GM18858 (cell line): Measurements from ENCODE around the gene RECQL5.

ENCODE experiments used
- ATAC-seq: cut with Tn5 transposase; IDR thresholded peaks from one replicate; pipeline ENCODE4 v1.9.1; 2021; ENCODE audit not compliant: unreplicated experiment

Gene RECQL5

DNA sequence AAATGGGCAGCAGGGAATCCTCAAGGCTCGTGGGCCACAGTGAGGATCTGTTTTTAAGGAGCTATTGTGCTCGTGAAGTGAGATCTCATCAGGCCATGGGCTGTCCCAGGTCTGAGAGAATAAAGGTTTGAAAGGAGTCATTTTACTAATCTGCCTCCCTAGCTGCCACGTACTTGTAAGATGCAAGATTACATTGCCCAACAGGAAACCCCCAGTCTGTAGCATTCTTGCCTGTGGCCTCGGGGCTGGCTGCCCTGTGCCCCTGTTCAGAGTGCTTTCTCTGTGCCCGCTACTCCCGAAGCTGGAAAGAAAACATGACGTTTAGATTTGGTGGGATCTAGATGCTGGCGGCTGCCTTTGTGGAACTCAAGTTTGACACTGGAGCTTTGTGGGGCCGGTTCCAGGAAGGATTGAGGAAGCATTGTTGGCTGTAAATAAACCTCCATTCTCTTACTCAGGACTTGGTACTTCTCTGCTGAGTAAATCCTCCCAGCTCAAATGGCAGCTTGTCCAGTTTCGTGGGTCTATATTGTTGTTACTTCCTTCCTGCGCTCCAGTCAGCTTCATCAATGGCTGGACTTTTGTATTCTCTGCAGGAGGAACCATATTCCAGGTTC is 21.4 kb upstream of the RECQL5 start:
- no peak for ATAC-seq

DNA sequence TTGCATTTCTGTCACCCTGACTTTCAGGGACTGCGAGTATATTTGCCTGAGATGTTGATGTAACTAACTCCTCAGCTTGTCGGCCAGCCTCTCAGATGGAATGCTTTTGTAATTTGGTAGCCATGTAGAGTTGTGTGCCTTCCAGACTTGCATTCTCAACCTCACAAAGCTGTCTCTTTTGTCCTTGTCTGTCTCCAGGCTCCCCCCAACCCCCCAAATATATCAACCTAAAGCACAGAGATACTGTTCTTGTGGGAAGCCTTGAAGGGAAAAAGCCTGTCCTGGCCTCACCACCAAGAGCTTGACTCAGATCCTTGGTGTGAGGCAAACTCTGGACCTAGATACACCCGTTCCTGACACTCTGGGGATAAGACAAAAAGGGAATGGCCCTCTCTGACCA is 18.5 kb upstream of the RECQL5 start:
- ATAC-seq, result no peak

DNA sequence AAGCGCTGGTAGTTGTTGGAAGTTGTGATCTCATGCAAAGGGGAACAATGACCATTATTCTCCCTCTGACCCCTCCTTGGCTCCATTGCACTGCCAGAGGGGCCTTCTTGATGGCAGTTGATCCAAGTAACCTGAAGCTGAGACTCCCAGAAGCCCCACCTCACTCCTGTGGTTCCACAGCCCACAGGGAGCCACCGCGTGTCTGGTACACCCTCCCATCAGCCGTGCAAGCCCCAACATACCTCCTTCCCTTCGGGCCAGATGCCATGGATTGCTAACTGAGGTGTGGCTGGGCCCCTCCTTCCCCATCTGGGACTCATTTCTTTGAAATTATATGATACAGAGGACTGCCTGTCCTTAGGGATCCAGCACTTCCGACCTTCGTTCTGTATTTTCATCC is 18.0 kb upstream of the RECQL5 start:
- no peak for ATAC-seq

DNA sequence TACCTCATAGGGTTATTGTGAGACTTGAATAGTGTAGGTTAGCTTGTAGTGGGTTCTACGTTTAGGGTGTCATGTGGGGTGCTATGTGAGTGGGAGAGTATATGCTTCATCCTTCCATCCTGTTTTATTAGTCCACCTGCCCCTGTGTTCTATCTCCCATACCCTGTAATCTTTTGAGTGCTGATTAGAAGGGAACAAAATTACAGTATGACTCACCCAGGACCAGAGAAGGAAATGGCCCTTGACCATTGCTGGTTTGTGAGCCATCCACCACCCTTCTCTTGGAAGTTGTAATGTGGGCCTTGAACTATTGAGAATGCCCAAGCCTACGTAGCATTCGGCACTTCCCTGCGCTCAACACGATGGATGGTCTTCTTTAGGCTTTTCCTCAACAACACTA is 17.3 kb upstream of the RECQL5 start:
- no peak for ATAC-seq

DNA sequence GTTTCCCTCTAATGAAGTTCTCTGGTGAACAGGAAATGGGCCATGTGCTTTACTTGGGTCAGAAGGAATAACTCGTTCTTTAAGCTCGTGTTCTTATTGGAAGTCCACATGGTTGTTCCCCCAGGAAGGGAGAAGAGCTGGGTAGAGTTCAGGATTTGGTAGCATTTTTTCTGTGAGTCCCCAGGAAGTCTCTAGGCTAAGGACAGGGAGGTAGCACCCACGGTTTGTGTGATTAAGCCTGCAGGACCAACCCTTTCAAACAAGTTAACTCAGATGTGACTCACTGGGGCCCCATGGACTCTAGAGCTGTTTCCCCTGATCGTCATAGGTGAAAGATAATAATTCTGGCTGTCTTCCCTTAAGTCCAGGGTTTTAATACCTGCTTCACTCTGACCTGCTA is 16.6 kb upstream of the RECQL5 start:
- ATAC-seq, result no peak

DNA sequence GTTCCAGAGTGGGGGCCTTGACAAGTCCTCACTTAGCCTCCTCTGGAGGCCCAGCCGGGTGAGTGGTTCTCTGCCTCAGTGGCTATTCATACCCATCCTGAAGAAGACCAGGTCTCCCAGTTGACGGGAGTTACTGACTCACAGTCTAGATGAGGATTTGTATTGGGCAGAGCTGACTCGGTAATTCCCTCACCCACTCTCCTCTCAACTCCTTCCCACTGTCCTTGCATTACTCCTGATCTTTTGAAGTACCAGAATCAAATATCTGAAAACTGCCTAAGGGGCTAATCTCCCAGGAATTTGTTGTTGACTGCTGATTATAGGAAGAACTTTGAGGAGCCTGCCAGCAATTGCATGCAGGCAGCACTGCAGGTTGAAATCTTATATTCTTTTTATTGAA is 14.3 kb upstream of the RECQL5 start:
- ATAC-seq, result no peak

DNA sequence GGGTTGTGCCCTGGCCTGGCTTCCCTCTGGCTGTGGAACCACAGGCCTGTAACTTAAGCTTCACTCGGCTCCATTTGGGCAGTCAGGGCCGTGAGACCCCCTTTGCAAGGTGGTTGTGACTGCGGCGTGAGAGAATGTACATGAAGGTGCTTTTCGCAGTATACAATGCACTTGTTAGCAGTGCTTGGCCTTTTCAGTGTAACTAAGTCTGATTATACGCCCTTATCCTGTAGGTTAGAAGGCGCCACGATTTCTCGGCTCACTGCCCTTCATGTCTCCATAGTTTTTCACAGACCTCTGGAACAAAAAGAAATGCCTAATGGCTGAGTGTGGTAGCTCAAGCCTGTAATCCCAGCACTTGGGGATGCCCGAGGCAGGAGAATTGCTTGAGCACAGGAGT is 13.5 kb upstream of the RECQL5 start:
- no peak for ATAC-seq

DNA sequence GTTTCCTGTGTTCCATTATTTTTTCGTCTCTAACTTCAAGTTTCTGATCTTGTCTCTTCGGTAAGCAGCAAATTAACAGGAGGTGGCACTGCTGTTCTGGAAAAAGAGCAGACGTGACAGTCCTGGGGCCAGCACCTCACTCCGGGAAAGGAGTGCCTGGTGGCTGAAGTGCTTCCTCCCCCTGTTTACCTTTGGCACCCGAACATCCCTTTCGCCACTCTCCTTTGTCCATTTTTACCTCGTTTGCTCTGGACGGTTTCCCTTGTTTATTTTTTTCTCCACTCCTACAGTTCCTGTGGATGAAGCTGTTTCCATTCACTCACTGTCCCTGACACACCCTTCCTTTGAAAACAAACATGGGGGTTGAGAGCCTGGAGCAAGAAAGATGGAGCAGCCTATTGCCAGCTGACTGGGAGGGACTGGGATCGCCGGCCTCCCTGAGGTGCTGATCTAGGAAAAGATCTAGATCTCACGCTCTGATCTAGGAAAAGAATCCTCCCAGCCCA is 12.8 kb upstream of the RECQL5 start:
- ATAC-seq, result no peak

DNA sequence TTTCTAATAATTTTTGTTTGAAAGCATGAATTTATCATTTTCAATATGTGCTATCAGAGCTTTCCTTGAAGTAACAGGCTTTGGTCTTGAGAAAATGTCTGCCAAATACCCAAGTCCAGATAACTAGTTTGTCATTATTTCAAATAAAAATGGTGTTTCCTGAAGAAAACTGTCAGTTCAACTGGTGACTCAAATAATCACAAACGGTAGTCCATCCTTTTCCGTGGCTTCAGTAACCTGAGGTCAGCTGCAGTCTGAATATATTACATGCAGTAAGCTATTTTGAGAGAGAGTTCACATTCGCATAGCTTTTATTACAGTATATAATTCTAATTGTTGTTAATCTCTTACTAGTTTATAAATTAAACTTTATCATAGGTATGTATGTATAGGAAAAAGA is 9.5 kb upstream of the RECQL5 start:
- no peak for ATAC-seq

DNA sequence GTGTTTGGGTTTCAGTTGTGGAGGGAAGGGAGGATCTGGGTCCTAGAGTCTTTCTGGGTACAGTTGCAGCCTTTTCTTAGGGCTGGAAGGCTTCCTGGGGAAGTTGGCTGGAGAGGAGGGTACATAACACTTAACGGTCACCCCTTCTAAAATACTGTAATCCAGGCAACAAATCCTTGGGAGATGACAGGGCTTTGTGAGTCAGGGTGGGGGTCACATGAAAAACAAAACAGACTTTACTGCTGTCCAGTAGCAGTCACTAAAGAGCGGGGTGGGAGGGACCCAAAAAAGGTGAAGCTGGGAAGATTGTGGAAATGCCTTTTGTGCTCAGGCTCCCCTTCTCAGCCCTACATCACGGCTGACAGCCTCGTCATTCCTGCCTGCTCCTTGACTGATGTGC is 6.5 kb upstream of the RECQL5 start:
- ATAC-seq, result no peak

DNA sequence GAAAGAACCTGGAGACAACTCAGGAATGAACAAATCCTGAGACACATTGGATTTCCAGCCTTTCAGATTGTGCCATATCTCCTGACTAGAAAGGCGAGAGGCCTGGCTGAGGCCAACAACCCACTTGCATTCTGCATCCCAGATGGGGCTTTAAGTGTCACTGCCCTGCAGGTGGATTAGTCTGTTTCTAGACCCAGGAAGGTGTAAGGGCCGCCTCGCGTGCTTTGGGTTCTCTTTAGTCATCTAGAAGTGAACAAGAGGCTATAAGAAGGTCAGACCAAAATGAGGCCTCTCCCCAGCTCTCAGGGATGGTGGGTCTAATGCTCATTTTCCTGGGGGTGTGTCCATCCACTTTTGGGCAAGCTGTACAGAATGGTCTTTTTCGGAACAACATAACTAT is 5.1 kb upstream of the RECQL5 start:
- no peak for ATAC-seq

DNA sequence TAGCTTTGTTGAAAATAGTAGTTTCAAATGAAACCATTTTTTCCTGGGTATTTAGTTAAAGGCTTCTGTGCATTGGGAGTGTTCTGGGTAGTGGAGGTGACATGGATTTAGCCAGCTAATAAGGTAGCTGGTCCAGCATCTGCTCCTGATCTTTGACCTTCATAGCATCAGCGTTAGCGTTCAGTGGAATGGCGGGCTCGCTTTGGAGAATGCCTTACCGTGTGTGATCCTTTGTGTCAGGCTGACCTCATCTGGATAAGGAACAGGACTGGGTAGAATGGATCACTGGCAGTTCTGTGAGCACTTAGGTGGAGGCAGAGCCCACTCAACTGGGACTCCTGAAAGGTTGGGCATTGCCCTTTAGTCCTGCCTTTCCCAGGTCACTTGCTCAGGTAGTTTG is 3.9 kb upstream of the RECQL5 start:
- ATAC-seq, result no peak

DNA sequence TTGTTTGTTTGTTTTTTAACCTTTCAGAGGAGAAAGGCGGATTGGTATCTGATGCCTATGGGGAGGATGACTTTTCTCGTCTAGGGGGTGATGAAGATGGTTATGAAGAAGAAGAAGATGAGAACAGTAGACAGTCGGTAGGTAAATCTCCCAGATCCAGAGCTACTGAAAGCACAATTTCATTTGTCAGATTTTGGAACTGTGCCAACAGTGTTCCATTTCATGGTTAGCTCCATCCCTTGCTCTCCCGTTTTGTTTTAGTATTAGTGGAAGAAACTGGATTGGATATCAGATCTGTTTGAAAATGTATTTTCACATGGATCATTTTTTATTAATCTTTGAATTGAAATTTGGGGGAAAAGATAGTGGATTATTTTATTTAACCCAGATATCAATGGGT is 1.5 kb upstream of the RECQL5 start:
- ATAC-seq, result no peak

DNA sequence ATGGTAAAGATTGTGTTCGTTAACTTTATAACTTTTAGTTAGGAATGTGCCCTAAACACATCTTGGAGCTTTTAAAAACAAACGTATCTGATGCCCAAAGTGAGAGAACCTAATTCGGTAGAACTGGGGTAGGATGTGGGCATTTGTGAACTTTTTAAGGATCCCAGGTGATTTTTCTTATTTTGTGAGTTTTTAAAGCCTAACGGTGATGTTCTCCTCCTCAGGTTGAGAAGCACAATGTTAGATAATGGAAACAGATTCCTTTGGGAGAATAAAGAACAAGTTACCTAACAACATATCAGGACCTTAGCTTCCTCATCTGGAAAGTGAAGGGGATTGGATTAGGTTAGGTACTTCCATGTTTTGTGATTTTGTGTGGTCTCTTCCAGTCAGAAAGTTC is 871 bp upstream of the RECQL5 start:
- ATAC-seq, result no peak

DNA sequence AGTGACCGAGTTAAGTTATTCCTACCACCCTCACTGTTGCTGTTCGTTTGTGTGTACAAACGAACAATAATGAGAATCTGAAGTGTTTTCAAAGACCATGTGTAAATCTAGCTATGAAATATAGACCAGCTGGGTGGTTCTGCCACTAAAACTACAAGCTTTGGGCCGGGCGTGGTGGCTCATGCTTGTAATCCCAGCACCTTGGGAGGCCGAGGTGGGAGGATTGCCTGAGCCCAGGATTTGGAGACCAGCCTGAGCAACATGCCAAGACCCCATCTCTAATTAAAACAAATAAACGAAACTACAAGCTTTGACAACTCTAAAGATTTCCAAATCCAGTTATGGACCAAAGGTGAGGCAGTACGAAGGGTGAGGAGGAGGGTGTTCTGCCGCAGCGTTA is 973 bp downstream of the RECQL5 start:
- no peak for ATAC-seq

DNA sequence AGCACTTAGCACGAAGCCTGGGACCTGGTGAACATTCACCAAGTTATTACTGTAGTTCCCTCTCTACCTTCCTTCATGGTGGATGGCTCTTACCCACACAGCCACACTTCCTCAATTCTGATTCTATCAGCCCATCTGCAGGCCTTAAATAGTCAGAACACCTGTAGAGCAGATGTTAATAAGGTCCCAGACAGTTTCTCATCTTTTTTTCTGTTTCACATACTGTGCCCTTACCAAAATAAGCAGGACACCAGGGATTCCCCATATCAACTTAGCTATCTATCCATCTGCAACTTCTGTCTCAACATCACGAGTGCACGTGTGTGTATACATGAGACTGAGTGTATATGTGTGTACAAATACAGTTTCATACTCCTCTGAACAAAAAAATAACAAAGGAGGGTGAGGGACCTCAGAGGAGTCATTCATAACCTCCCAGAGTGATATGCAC is 2.8 kb downstream of the RECQL5 start:
- peak; percentile 58 for ATAC-seq

DNA sequence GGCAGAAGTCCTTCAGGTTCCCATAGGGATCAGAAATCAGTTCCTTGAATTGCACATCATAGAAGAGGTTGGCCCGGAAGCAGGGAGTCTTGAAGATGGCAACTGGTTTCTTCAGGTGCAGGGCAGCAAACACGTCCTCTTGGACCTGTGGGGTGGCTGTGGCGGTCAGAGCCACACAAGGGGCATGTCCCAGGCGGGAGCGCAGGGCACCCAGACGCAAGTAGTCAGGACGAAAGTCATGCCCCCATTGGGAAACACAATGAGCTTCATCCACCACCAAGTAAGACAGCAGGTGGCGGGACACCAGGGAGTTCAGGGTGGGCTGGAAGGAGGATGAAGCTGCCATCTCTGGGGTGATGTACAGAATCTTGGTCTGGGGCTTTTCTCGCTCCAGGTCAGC is 4.4 kb downstream of the RECQL5 start:
- ATAC-seq, result no peak

DNA sequence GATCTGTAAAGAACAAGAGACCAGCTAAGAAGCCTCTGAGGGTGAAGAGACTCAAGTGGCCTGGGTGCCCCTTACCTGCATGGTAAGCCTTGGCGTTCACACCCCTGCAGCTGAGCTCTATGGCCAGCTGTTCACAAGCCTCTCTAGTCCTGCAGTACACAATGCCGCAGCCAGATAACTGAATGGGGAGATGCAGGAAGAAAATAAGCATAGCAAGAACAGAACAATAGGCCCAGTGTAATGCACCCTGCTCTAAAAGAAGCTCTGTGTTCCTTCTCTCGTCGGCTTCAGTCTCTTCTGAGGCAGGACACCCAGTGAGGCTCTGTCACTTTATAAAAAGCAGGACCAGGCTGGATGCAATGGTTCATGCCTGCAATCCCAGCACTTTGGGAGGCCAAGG is 5.4 kb downstream of the RECQL5 start:
- ATAC-seq, result no peak

DNA sequence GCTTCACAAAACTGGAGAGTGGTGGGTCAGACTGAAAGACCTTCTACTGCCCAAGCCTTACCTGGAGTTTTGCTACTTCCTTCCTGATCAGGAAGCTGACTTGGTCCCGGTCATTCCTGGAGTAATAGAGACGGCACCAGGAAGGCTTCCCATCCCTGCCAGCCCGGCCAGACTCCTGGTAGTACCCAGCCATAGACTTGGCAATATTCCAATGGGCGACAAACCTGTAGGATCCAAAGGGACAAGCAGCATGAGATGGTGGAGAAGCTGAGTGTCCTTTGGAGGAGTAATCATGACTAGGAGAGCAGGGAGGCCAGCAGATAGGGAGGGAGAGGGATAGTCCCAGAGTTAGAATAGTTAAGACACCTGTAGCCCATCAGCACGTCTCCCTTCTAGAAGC is 8.7 kb downstream of the RECQL5 start:
- ATAC-seq, result no peak

DNA sequence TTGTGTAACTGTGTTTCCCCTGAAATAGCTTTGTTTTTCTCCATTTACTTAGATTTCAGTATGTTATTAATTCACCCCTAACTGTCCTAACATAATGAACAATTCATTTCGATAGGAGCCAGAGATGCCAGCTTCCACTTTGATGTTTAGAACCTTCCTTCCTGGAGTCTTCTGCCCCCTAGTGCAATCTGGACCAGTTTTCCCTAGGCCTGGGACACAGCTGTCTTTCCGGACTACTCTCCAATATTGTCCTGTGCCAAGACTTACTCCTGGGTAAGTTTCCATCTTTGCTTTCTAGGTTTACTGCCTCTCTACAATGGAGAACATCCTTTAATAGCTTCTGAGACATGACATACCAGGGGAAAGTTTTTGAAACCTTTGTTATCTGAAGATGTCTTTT is 12.8 kb downstream of the RECQL5 start:
- no peak for ATAC-seq

DNA sequence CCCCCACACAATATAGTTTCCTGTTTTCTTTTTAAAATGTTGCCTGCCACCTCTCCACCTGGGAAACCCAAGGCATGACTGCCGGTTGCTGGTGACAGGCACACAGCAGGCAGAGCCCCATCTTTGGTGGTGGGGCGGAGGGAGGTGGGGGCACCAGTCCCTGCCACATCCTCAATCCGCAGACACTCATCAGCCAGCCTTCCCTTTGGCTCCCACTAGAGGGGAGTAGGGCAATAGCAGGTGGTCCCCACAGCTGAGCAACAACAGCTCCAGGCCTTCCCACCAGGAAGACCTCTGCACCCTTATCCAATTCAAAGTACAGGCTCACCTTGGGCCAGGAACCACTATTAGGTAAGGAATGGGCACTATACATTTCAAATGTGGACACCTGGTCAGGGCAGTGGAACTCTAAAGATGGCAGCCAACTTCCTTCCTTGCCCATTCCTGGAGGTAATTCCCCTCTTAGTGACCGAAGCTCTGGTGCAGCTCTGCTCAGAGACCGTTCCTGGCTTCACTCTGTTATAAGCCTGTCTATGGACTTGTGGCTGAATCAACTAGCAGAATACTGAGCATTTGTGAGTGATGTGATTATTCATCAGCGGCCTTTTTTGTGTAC is 13.9 kb downstream of the RECQL5 start:
- ATAC-seq, result no peak

DNA sequence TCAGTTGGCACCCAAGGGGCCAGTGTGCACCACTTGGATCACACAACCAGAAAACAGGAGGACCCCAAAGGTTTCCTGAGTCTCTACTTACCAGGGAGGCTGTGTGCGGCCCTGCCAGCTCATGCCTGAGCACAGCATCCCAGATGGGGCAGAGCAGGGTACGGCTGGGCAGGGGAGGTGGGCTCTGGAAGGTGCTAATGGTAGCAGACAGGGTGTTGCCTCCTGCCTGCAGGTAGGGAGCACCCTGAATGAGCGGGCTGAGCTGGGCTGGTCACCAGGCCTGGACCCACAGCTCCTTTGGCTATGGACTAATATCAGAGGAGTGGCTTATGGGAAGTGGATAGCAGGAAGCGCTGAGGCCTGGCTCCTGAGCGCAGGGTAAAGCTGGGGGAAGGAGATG is 14.6 kb downstream of the RECQL5 start:
- ATAC-seq, result no peak

DNA sequence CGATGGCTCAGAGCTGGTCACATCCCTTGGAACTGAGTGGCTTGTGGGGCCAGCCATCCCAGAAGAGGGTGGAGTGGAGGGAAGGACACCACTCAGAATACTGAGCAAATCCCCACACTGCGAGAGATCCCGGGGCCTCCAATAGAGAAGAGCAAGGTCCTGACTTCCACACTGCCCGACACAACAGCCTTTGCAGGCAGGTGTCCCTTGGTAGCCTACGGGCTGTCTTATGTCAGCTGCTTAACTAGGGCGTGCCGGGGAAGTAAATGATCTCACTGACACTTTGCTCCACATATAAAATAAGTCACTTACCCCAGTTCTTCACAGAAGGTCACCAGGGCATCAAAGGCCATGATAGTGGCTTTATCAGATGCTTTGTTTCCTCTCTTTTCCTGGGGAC is 16.1 kb downstream of the RECQL5 start:
- no peak for ATAC-seq
